ENCODE results near the gene ZNF689.

The ZNF689 gene

GRCh38 chr16:30565526-30565925 lies 44.7 kb downstream of the ZNF689 start:
- H3K4me1 ChIP-seq (ENCODE audit: control insufficient read depth, insufficient read depth, low read length) = no peaks in the 10 kb centered on the region
- 73 to 75% methylated on average over 7 of the region's 7 CpGs for WGBS, 2 experiments
- H3K4me3 ChIP-seq (ENCODE audit: insufficient read depth, low read depth, low read length) = no peak overlapping the region
- no peak overlapping the region for H3K27ac ChIP-seq (ENCODE audit: insufficient read depth, low read depth, low read length, poor library complexity, severe bottlenecking)
- no peaks in the 10 kb centered on the region for H3K27me3 ChIP-seq (ENCODE audit: control insufficient read depth, insufficient read depth, low read length, poor library complexity, severe bottlenecking)
- no peaks in the 10 kb centered on the region for H3K9me3 ChIP-seq (ENCODE audit: control insufficient read depth, low read length)
- H3K36me3 ChIP-seq (ENCODE audit: control insufficient read depth, insufficient read depth, low read length) = no peaks in the 10 kb centered on the region

- Histone ChIP-seq H3K27me3 (ENCODE audit: control insufficient read depth, insufficient read depth, low read length, poor library complexity, severe bottlenecking) (no peaks in the 10 kb centered on the region), H3K9me3 (ENCODE audit: control insufficient read depth, low read length) (no peaks in the 10 kb centered on the region), H3K27ac (ENCODE audit: insufficient read depth, low read depth, low read length, poor library complexity, severe bottlenecking) (no peak overlapping the region), H3K36me3 (ENCODE audit: control insufficient read depth, insufficient read depth, low read length) (no peaks in the 10 kb centered on the region), H3K4me1 (ENCODE audit: control insufficient read depth, insufficient read depth, low read length) (peaks cover 5% of the 10 kb centered on the region), H3K4me3 (ENCODE audit: insufficient read depth, low read depth, low read length) (no peak overlapping the region)
- 93 to 95% methylated on average over 14 of the region's 14 CpGs for WGBS, 2 experiments
Observed at GRCh38 chr16:30562021-30562420, 48.2 kb downstream of the ZNF689 start.

GRCh38 chr16:30561089-30561816 lies 48.9 kb downstream of the ZNF689 start:
- Histone ChIP-seq H3K4me3 (ENCODE audit: insufficient read depth, low read depth, low read length) (no peak overlapping the region), H3K27ac (ENCODE audit: insufficient read depth, low read depth, low read length, poor library complexity, severe bottlenecking) (no peak overlapping the region), H3K36me3 (ENCODE audit: control insufficient read depth, insufficient read depth, low read length) (no peaks in the 10 kb centered on the region), H3K27me3 (ENCODE audit: control insufficient read depth, insufficient read depth, low read length, poor library complexity, severe bottlenecking) (no peaks in the 10 kb centered on the region), H3K9me3 (ENCODE audit: control insufficient read depth, low read length) (no peaks in the 10 kb centered on the region), H3K4me1 (ENCODE audit: control insufficient read depth, insufficient read depth, low read length) (peaks cover 5% of the 10 kb centered on the region)
- 90 to 93% methylated on average over 46 of the region's 46 CpGs for WGBS, 2 experiments

GRCh38 chr16:30559690-30560089 lies 50.5 kb downstream of the ZNF689 start:
- H3K4me1 ChIP-seq (ENCODE audit: control insufficient read depth, insufficient read depth, low read length) = peaks cover 5% of the 10 kb centered on the region
- no peak overlapping the region for H3K27ac ChIP-seq (ENCODE audit: insufficient read depth, low read depth, low read length, poor library complexity, severe bottlenecking)
- no peaks in the 10 kb centered on the region for H3K9me3 ChIP-seq (ENCODE audit: control insufficient read depth, low read length)
- H3K27me3 ChIP-seq (ENCODE audit: control insufficient read depth, insufficient read depth, low read length, poor library complexity, severe bottlenecking) = no peaks in the 10 kb centered on the region
- 96 to 97% methylated on average over 6 of the region's 6 CpGs for WGBS, 2 experiments
- peaks cover 7% of the 10 kb centered on the region for H3K36me3 ChIP-seq (ENCODE audit: control insufficient read depth, insufficient read depth, low read length)
- no peak overlapping the region for H3K4me3 ChIP-seq (ENCODE audit: insufficient read depth, low read depth, low read length)

- Histone ChIP-seq H3K27ac (ENCODE audit: insufficient read depth, low read depth, low read length, poor library complexity, severe bottlenecking) (peak overlapping the region; percentile 86), H3K4me1 (ENCODE audit: control insufficient read depth, insufficient read depth, low read length) (peaks cover 5% of the 10 kb centered on the region), H3K36me3 (ENCODE audit: control insufficient read depth, insufficient read depth, low read length) (peaks cover 7% of the 10 kb centered on the region), H3K9me3 (ENCODE audit: control insufficient read depth, low read length) (no peaks in the 10 kb centered on the region), H3K27me3 (ENCODE audit: control insufficient read depth, insufficient read depth, low read length, poor library complexity, severe bottlenecking) (no peaks in the 10 kb centered on the region), H3K4me3 (ENCODE audit: insufficient read depth, low read depth, low read length) (no peak overlapping the region)
- 91 to 92% methylated on average over 21 of the region's 21 CpGs for WGBS, 2 experiments
Observed at GRCh38 chr16:30558789-30559377, 51.3 kb downstream of the ZNF689 start.

GRCh38 chr16:30557957-30558788 lies 52.0 kb downstream of the ZNF689 start, which contains the start of gene ZNF764:
ZNF764 (minus strand) TSS chr16:30558374; CDS start chr16:30558182, 192 bp downstream.
- Histone ChIP-seq H3K4me3 (ENCODE audit: insufficient read depth, low read depth, low read length) (peak within 1 kb of the TSS; percentile 81), H3K4me1 (ENCODE audit: control insufficient read depth, insufficient read depth, low read length) (peaks cover 5% of the 10 kb centered on the region), H3K27ac (ENCODE audit: insufficient read depth, low read depth, low read length, poor library complexity, severe bottlenecking) (peak within 1 kb of the TSS; percentile 86), H3K27me3 (ENCODE audit: control insufficient read depth, insufficient read depth, low read length, poor library complexity, severe bottlenecking) (no peaks in the 10 kb centered on the region), H3K9me3 (ENCODE audit: control insufficient read depth, low read length) (no peaks in the 10 kb centered on the region), H3K36me3 (ENCODE audit: control insufficient read depth, insufficient read depth, low read length) (peaks cover 7% of the 10 kb centered on the region)
- 1% methylated on average over 74 of the region's 74 CpGs for WGBS, 2 experiments

GRCh38 chr16:30557707-30557956 lies 52.6 kb downstream of the ZNF689 start:
- Histone ChIP-seq H3K36me3 (ENCODE audit: control insufficient read depth, insufficient read depth, low read length) (peaks cover 7% of the 10 kb centered on the region), H3K27ac (ENCODE audit: insufficient read depth, low read depth, low read length, poor library complexity, severe bottlenecking) (peak overlapping the region; percentile 86), H3K4me3 (ENCODE audit: insufficient read depth, low read depth, low read length) (peak overlapping the region; percentile 81), H3K9me3 (ENCODE audit: control insufficient read depth, low read length) (no peaks in the 10 kb centered on the region), H3K4me1 (ENCODE audit: control insufficient read depth, insufficient read depth, low read length) (peaks cover 5% of the 10 kb centered on the region), H3K27me3 (ENCODE audit: control insufficient read depth, insufficient read depth, low read length, poor library complexity, severe bottlenecking) (no peaks in the 10 kb centered on the region)
- WGBS, 2 experiments = 2 to 3% methylated on average over 17 of the region's 17 CpGs

- Histone ChIP-seq H3K27me3 (ENCODE audit: control insufficient read depth, insufficient read depth, low read length, poor library complexity, severe bottlenecking) (no peaks in the 10 kb centered on the region), H3K36me3 (ENCODE audit: control insufficient read depth, insufficient read depth, low read length) (peaks cover 7% of the 10 kb centered on the region), H3K4me3 (ENCODE audit: insufficient read depth, low read depth, low read length) (no peak overlapping the region), H3K4me1 (ENCODE audit: control insufficient read depth, insufficient read depth, low read length) (peaks cover 5% of the 10 kb centered on the region), H3K27ac (ENCODE audit: insufficient read depth, low read depth, low read length, poor library complexity, severe bottlenecking) (no peak overlapping the region), H3K9me3 (ENCODE audit: control insufficient read depth, low read length) (no peaks in the 10 kb centered on the region)
- WGBS, 2 experiments = 82 to 86% methylated on average over 10 of the region's 10 CpGs
Observed at GRCh38 chr16:30556125-30556473, 54.1 kb downstream of the ZNF689 start.

GRCh38 chr16:30555315-30556124 lies 54.7 kb downstream of the ZNF689 start:
- Histone ChIP-seq H3K9me3 (ENCODE audit: control insufficient read depth, low read length) (no peaks in the 10 kb centered on the region), H3K27ac (ENCODE audit: insufficient read depth, low read depth, low read length, poor library complexity, severe bottlenecking) (no peak overlapping the region), H3K4me1 (ENCODE audit: control insufficient read depth, insufficient read depth, low read length) (peaks cover 5% of the 10 kb centered on the region), H3K36me3 (ENCODE audit: control insufficient read depth, insufficient read depth, low read length) (peaks cover 7% of the 10 kb centered on the region), H3K4me3 (ENCODE audit: insufficient read depth, low read depth, low read length) (no peak overlapping the region), H3K27me3 (ENCODE audit: control insufficient read depth, insufficient read depth, low read length, poor library complexity, severe bottlenecking) (no peaks in the 10 kb centered on the region)
- 95 to 96% methylated on average over 69 of the region's 69 CpGs for WGBS, 2 experiments

Measured in ectodermal cell (in vitro differentiated cells).